ENCODE data around the gene EIF3M. TPM values are rescaled to one million over a fixed set of nuclear protein-coding genes. Genes with fewer than 3 reads are reported as not detected.

The EIF3M gene
- total and polyA plus RNA-seq, 2 experiments from 2014 or later, result 667 to 714 TPM

- Mint-ChIP-seq H3K4me1 (peaks cover 12% of the 10 kb centered on the region), H3K27me3 (ENCODE audit: insufficient read depth, low read depth, poor library complexity) (peaks cover 9% of the 10 kb centered on the region), H3K9me3 (no peaks in the 10 kb centered on the region), H3K36me3 (ENCODE audit: low read depth) (no peaks in the 10 kb centered on the region), H3K27ac (no peak overlapping the region), H3K4me3 (no peak overlapping the region)
- DNase-seq (ENCODE audit: low spot score) (no peak), ATAC-seq (no peak)
- Histone ChIP-seq H3K27me3 (ENCODE audit: insufficient read depth) (0 out of 2 replicates have a peak, but pooled peaks cover 8% of the 10 kb centered on the region), H3K79me2 (replicated peaks; ENCODE audit: insufficient read depth) (no peaks in the 10 kb centered on the region), H3K27ac (ENCODE audit: low read depth) (no peak overlapping the region), H3K4me3 (no peak overlapping the region), H3F3A (replicated peaks; ENCODE audit: low read depth) (no peaks in the 10 kb centered on the region), H3K9me2 (ENCODE audit: insufficient read depth) (peaks cover 6% of the 10 kb centered on the region; the same call in 1 of the 2 replicates), H2AFZ (no peak overlapping the region), H3K4me2 (no peak overlapping the region), H3K4me1 (ENCODE audit: insufficient read depth) (peaks cover 3% of the 10 kb centered on the region), H3K36me3 (ENCODE audit: insufficient read depth) (no peaks in the 10 kb centered on the region), H4K20me1 (replicated peaks; ENCODE audit: insufficient read depth) (no peaks in the 10 kb centered on the region)
- TF ChIP-seq ZNF114 (CRISPR knock-in tag; IDR thresholded peaks at IDR 0.05) (no peak), NANOG (IDR thresholded peaks at IDR 0.05; ENCODE audit: borderline replicate concordance) (no peak), STAT1 (IDR thresholded peaks at IDR 0.05; ENCODE audit: unreplicated experiment) (no peak), CREB1 (CRISPR knock-in tag; IDR thresholded peaks at IDR 0.05; ENCODE audit: low read depth) (no peak), EZH2 (IDR thresholded peaks at IDR 0.05; ENCODE audit: low read depth, unreplicated experiment) (no peak), ZNF331 (CRISPR knock-in tag; IDR thresholded peaks at IDR 0.05; ENCODE audit: low read depth) (no peak), JUNB (IDR thresholded peaks at IDR 0.05; ENCODE audit: unreplicated experiment) (no peak), POLR2AphosphoS5 (IDR thresholded peaks at IDR 0.05; ENCODE audit: low read depth) (no peak), EZH2phosphoT487 (IDR thresholded peaks at IDR 0.05; ENCODE audit: unreplicated experiment) (no peak)
- TF ChIP-seq, protein P1, sequence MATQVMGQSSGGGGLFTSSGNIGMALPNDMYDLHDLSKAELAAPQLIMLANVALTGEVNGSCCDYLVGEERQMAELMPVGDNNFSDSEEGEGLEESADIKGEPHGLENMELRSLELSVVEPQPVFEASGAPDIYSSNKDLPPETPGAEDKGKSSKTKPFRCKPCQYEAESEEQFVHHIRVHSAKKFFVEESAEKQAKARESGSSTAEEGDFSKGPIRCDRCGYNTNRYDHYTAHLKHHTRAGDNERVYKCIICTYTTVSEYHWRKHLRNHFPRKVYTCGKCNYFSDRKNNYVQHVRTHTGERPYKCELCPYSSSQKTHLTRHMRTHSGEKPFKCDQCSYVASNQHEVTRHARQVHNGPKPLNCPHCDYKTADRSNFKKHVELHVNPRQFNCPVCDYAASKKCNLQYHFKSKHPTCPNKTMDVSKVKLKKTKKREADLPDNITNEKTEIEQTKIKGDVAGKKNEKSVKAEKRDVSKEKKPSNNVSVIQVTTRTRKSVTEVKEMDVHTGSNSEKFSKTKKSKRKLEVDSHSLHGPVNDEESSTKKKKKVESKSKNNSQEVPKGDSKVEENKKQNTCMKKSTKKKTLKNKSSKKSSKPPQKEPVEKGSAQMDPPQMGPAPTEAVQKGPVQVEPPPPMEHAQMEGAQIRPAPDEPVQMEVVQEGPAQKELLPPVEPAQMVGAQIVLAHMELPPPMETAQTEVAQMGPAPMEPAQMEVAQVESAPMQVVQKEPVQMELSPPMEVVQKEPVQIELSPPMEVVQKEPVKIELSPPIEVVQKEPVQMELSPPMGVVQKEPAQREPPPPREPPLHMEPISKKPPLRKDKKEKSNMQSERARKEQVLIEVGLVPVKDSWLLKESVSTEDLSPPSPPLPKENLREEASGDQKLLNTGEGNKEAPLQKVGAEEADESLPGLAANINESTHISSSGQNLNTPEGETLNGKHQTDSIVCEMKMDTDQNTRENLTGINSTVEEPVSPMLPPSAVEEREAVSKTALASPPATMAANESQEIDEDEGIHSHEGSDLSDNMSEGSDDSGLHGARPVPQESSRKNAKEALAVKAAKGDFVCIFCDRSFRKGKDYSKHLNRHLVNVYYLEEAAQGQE (IDR thresholded peaks at IDR 0.05; ENCODE audit: unreplicated experiment), result no peak
- TF ChIP-seq, protein P2, sequence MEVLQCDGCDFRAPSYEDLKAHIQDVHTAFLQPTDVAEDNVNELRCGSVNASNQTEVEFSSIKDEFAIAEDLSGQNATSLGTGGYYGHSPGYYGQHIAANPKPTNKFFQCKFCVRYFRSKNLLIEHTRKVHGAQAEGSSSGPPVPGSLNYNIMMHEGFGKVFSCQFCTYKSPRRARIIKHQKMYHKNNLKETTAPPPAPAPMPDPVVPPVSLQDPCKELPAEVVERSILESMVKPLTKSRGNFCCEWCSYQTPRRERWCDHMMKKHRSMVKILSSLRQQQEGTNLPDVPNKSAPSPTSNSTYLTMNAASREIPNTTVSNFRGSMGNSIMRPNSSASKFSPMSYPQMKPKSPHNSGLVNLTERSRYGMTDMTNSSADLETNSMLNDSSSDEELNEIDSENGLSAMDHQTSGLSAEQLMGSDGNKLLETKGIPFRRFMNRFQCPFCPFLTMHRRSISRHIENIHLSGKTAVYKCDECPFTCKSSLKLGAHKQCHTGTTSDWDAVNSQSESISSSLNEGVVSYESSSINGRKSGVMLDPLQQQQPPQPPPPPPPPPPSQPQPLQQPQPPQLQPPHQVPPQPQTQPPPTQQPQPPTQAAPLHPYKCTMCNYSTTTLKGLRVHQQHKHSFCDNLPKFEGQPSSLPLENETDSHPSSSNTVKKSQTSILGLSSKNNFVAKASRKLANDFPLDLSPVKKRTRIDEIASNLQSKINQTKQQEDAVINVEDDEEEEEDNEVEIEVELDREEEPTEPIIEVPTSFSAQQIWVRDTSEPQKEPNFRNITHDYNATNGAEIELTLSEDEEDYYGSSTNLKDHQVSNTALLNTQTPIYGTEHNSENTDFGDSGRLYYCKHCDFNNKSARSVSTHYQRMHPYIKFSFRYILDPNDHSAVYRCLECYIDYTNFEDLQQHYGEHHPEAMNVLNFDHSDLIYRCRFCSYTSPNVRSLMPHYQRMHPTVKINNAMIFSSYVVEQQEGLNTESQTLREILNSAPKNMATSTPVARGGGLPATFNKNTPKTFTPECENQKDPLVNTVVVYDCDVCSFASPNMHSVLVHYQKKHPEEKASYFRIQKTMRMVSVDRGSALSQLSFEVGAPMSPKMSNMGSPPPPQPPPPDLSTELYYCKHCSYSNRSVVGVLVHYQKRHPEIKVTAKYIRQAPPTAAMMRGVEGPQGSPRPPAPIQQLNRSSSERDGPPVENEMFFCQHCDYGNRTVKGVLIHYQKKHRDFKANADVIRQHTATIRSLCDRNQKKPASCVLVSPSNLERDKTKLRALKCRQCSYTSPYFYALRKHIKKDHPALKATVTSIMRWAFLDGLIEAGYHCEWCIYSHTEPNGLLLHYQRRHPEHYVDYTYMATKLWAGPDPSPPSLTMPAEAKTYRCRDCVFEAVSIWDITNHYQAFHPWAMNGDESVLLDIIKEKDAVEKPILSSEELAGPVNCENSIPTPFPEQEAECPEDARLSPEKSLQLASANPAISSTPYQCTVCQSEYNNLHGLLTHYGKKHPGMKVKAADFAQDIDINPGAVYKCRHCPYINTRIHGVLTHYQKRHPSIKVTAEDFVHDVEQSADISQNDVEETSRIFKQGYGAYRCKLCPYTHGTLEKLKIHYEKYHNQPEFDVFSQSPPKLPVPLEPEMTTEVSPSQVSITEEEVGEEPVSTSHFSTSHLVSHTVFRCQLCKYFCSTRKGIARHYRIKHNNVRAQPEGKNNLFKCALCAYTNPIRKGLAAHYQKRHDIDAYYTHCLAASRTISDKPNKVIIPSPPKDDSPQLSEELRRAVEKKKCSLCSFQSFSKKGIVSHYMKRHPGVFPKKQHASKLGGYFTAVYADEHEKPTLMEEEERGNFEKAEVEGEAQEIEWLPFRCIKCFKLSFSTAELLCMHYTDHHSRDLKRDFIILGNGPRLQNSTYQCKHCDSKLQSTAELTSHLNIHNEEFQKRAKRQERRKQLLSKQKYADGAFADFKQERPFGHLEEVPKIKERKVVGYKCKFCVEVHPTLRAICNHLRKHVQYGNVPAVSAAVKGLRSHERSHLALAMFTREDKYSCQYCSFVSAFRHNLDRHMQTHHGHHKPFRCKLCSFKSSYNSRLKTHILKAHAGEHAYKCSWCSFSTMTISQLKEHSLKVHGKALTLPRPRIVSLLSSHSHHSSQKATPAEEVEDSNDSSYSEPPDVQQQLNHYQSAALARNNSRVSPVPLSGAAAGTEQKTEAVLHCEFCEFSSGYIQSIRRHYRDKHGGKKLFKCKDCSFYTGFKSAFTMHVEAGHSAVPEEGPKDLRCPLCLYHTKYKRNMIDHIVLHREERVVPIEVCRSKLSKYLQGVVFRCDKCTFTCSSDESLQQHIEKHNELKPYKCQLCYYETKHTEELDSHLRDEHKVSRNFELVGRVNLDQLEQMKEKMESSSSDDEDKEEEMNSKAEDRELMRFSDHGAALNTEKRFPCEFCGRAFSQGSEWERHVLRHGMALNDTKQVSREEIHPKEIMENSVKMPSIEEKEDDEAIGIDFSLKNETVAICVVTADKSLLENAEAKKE (CRISPR knock-in tag; IDR thresholded peaks at IDR 0.05), result no peak
- TF ChIP-seq, protein P3, sequence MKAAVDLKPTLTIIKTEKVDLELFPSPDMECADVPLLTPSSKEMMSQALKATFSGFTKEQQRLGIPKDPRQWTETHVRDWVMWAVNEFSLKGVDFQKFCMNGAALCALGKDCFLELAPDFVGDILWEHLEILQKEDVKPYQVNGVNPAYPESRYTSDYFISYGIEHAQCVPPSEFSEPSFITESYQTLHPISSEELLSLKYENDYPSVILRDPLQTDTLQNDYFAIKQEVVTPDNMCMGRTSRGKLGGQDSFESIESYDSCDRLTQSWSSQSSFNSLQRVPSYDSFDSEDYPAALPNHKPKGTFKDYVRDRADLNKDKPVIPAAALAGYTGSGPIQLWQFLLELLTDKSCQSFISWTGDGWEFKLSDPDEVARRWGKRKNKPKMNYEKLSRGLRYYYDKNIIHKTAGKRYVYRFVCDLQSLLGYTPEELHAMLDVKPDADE (IDR thresholded peaks at IDR 0.05), result no peak
- TF ChIP-seq, protein P4, sequence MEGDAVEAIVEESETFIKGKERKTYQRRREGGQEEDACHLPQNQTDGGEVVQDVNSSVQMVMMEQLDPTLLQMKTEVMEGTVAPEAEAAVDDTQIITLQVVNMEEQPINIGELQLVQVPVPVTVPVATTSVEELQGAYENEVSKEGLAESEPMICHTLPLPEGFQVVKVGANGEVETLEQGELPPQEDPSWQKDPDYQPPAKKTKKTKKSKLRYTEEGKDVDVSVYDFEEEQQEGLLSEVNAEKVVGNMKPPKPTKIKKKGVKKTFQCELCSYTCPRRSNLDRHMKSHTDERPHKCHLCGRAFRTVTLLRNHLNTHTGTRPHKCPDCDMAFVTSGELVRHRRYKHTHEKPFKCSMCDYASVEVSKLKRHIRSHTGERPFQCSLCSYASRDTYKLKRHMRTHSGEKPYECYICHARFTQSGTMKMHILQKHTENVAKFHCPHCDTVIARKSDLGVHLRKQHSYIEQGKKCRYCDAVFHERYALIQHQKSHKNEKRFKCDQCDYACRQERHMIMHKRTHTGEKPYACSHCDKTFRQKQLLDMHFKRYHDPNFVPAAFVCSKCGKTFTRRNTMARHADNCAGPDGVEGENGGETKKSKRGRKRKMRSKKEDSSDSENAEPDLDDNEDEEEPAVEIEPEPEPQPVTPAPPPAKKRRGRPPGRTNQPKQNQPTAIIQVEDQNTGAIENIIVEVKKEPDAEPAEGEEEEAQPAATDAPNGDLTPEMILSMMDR (conservative IDR thresholded peaks at IDR 0.05; ENCODE audit: low read depth in 2 of 2), result no peak
Observed at GRCh38 chr11:32566517-32566916, 17.1 kb upstream of the EIF3M start.
